Activated CD4-positive, alpha-beta T cell treated with anti-CD3 and anti-CD28 coated beads for 36 hours (primary cell): ENCODE results near the gene MEGF9. TPM values are rescaled to one million over a fixed set of nuclear protein-coding genes. Genes with fewer than 3 reads are reported as not detected.

Experiments used
- ATAC-seq: fragments of 200-7000 bp; cut with Tn5 transposase; one replicate; pipeline ENCODE4 v1.10.0; 2021; ENCODE audit warnings: mild to moderate bottlenecking, moderate library complexity
- CTCF ChIA-PET: fragments of 350-600 bp; sonication (Branson Sonifier 250); formaldehyde crosslinking; loops from one replicate; lab custom pipeline; 2021; ENCODE audit warnings: antibody characterized with exemption; lab: Charles Lee
- POLR2A ChIA-PET: fragments of 350-600 bp; sonication (Branson Sonifier 250); formaldehyde crosslinking; loops from one replicate; lab custom pipeline; 2021; ENCODE audit warnings: antibody characterized with exemption, inconsistent platforms; lab: Charles Lee
- DNase-seq: peaks from one replicate; pipeline ENCODE4 v3.0.0-alpha.2; 2020
- H3K27ac Mint-ChIP-seq: one replicate; pipeline ENCODE4 v1.8.0; 2021; ENCODE audit warnings: mixed read lengths
- H3K27me3 Mint-ChIP-seq: one replicate; pipeline ENCODE4 v1.8.0; 2021; ENCODE audit warnings: mixed read lengths
- H3K36me3 Mint-ChIP-seq: one replicate; pipeline ENCODE4 v1.8.0; 2021; ENCODE audit warnings: low read depth, mixed read lengths
- H3K4me1 Mint-ChIP-seq: one replicate; pipeline ENCODE4 v1.8.0; 2021; ENCODE audit warnings: mixed read lengths
- H3K4me3 Mint-ChIP-seq: one replicate; pipeline ENCODE4 v1.8.0; 2021; ENCODE audit warnings: mild to moderate bottlenecking, moderate library complexity, mixed read lengths
- H3K9me3 Mint-ChIP-seq: one replicate; pipeline ENCODE4 v1.8.0; 2021; ENCODE audit warnings: low read depth, mixed read lengths
- intact Hi-C, 2 experiments: fragments of 100-400 bp; cut with DNase I in 1 of 2; cut with micrococcal nuclease in 1 of 2; formaldehyde crosslinking; loops; one replicate each; pipeline versions ENCODE4 v1.14.2 to v1.15.1; 2022 to 2024; cut with DNase I, micrococcal nuclease
- total RNA-seq, 2 experiments: library from RNA; stranded (reverse); gene quantifications; one replicate each; pipeline ENCODE4 v1.2.3, GENCODE V29; 2021

Gene MEGF9
- total RNA-seq, 2 experiments from 2014 or later: 3.3 to 3.6 TPM

GRCh38 chr9:120705174-120705573 lies 9.1 kb downstream of the MEGF9 start:
- POLR2A ChIA-PET: no interaction called here
- no peak for DNase-seq
- ATAC-seq: no peak
- Mint-ChIP-seq H3K4me1 (peaks cover 6% of the 10 kb centered on the region), H3K27me3 (no peaks in the 10 kb centered on the region), H3K9me3 (no peaks in the 10 kb centered on the region), H3K27ac (no peak overlapping the region), H3K4me3 (no peak overlapping the region), H3K36me3 (no peaks in the 10 kb centered on the region)
- CTCF ChIA-PET: no interaction called here
- intact Hi-C loops: no loop called here

- DNase-seq (no peak), ATAC-seq (no peak)
- H3K9me3 Mint-ChIP-seq: no peaks in the 10 kb centered on the region
- no peaks in the 10 kb centered on the region for H3K36me3 Mint-ChIP-seq
- intact Hi-C loops: no loop called here
- no peak overlapping the region for H3K27ac Mint-ChIP-seq
- peaks cover 7% of the 10 kb centered on the region for H3K4me1 Mint-ChIP-seq
- no peak overlapping the region for H3K4me3 Mint-ChIP-seq
- H3K27me3 Mint-ChIP-seq: no peaks in the 10 kb centered on the region
- ChIA-PET CTCF (interaction anchor here (0.6 to 1.6 kb wide), 3 partner anchors 11 to 40 kb away, joined by 3 to 5 read pairs (median 3); no protein-coding TSS in a partner anchor), POLR2A (no interaction called here)
Observed at GRCh38 chr9:120702075-120702474, 12.2 kb downstream of the MEGF9 start.

- ATAC-seq (no peak), DNase-seq (no peak)
- H3K36me3 Mint-ChIP-seq: no peaks in the 10 kb centered on the region
- no peaks in the 10 kb centered on the region for H3K27me3 Mint-ChIP-seq
- POLR2A ChIA-PET: no interaction called here
- H3K4me1 Mint-ChIP-seq: peaks cover 11% of the 10 kb centered on the region
- intact Hi-C loops: no loop called here
- H3K4me3 Mint-ChIP-seq: no peak overlapping the region
- H3K9me3 Mint-ChIP-seq: no peaks in the 10 kb centered on the region
- CTCF ChIA-PET: interaction anchor here (1.6 kb wide), 1 partner anchor 12 kb away, joined by 5 read pairs; no protein-coding TSS in a partner anchor
- H3K27ac Mint-ChIP-seq: no peak overlapping the region
Observed at GRCh38 chr9:120701248-120701647, 13.0 kb downstream of the MEGF9 start.

- H3K4me1 Mint-ChIP-seq: peaks cover 22% of the 10 kb centered on the region
- no peak for ATAC-seq
Observed at GRCh38 chr9:120698766-120699165, 15.5 kb downstream of the MEGF9 start.

GRCh38 chr9:120697448-120697847 lies 16.8 kb downstream of the MEGF9 start:
- ATAC-seq (no peak), DNase-seq (no peak)
- no peaks in the 10 kb centered on the region for H3K9me3 Mint-ChIP-seq
- H3K27me3 Mint-ChIP-seq: no peaks in the 10 kb centered on the region
- ChIA-PET POLR2A (no interaction called here), CTCF (interaction anchor here (1.7 kb wide), 1 partner anchor 14 kb away, joined by 6 read pairs; no protein-coding TSS in a partner anchor)
- intact Hi-C loops: no loop called here
- no peak overlapping the region for H3K4me3 Mint-ChIP-seq
- no peak overlapping the region for H3K27ac Mint-ChIP-seq
- peaks cover 32% of the 10 kb centered on the region for H3K4me1 Mint-ChIP-seq
- no peaks in the 10 kb centered on the region for H3K36me3 Mint-ChIP-seq

More at GRCh38 chr9:120698766-120699165, 15.5 kb downstream of the MEGF9 start:
- Mint-ChIP-seq H3K27ac (no peak overlapping the region), H3K4me3 (no peak overlapping the region), H3K36me3 (no peaks in the 10 kb centered on the region), H3K9me3 (no peaks in the 10 kb centered on the region), H3K27me3 (no peaks in the 10 kb centered on the region)
- CTCF ChIA-PET: no interaction called here
- no peak for DNase-seq
- POLR2A ChIA-PET: no interaction called here
- intact Hi-C loops: no loop called here

GRCh38 chr9:120696551-120697230 lies 17.6 kb downstream of the MEGF9 start:
- Mint-ChIP-seq H3K36me3 (no peaks in the 10 kb centered on the region), H3K27ac (no peak overlapping the region), H3K9me3 (no peaks in the 10 kb centered on the region), H3K4me1 (peaks cover 33% of the 10 kb centered on the region), H3K27me3 (no peaks in the 10 kb centered on the region), H3K4me3 (no peak overlapping the region)
- POLR2A ChIA-PET: no interaction called here
- CTCF ChIA-PET: interaction anchor here (1.7 kb wide), 1 partner anchor 15 kb away, joined by 6 read pairs; no protein-coding TSS in a partner anchor
- intact Hi-C loops: no loop called here
- ATAC-seq (no peak), DNase-seq (no peak)

- DNase-seq: no peak
- peak; percentile 79 for ATAC-seq
- Mint-ChIP-seq H3K4me1 (peaks cover 33% of the 10 kb centered on the region), H3K9me3 (no peaks in the 10 kb centered on the region), H3K27me3 (no peaks in the 10 kb centered on the region), H3K27ac (no peak overlapping the region), H3K4me3 (no peak overlapping the region), H3K36me3 (no peaks in the 10 kb centered on the region)
- intact Hi-C loops: no loop called here
- CTCF ChIA-PET: interaction anchor here (0.6 to 0.8 kb wide), 2 partner anchors 26 to 75 kb away, joined by 3 to 4 read pairs; no protein-coding TSS in a partner anchor
- POLR2A ChIA-PET: no interaction called here
Observed at GRCh38 chr9:120694559-120694958, 19.7 kb downstream of the MEGF9 start.

GRCh38 chr9:120693700-120694008 lies 20.6 kb downstream of the MEGF9 start:
- no peak for DNase-seq
- peaks cover 33% of the 10 kb centered on the region for H3K4me1 Mint-ChIP-seq
- H3K9me3 Mint-ChIP-seq: no peaks in the 10 kb centered on the region
- CTCF ChIA-PET: no interaction called here
- intact Hi-C loops: no loop called here
- no peak overlapping the region for H3K27ac Mint-ChIP-seq
- no peak for ATAC-seq
- H3K36me3 Mint-ChIP-seq: no peaks in the 10 kb centered on the region
- no peaks in the 10 kb centered on the region for H3K27me3 Mint-ChIP-seq
- POLR2A ChIA-PET: no interaction called here
- H3K4me3 Mint-ChIP-seq: no peak overlapping the region

- ATAC-seq: peak; percentile 40
- Mint-ChIP-seq H3K9me3 (no peaks in the 10 kb centered on the region), H3K4me1 (peaks cover 33% of the 10 kb centered on the region), H3K4me3 (no peak overlapping the region), H3K36me3 (no peaks in the 10 kb centered on the region), H3K27ac (no peak overlapping the region), H3K27me3 (no peaks in the 10 kb centered on the region)
- no peak for DNase-seq
- intact Hi-C loops: no loop called here
- POLR2A ChIA-PET: no interaction called here
- CTCF ChIA-PET: no interaction called here
Observed at GRCh38 chr9:120692901-120693699, 21.2 kb downstream of the MEGF9 start.

GRCh38 chr9:120690372-120690771 lies 23.9 kb downstream of the MEGF9 start:
- ATAC-seq: no peak

GRCh38 chr9:120689860-120690259 lies 24.4 kb downstream of the MEGF9 start:
- Mint-ChIP-seq H3K4me3 (no peak overlapping the region), H3K9me3 (no peaks in the 10 kb centered on the region), H3K27ac (no peak overlapping the region), H3K36me3 (no peaks in the 10 kb centered on the region), H3K27me3 (no peaks in the 10 kb centered on the region), H3K4me1 (peaks cover 22% of the 10 kb centered on the region)
- ATAC-seq (no peak), DNase-seq (no peak)
- CTCF ChIA-PET: interaction anchor here (0.6 kb wide), 1 partner anchor 1756 kb away, joined by 3 read pairs; no protein-coding TSS in a partner anchor
- intact Hi-C loops: no loop called here
- POLR2A ChIA-PET: no interaction called here

More at GRCh38 chr9:120690372-120690771, 23.9 kb downstream of the MEGF9 start:
- DNase-seq: no peak
- Mint-ChIP-seq H3K4me1 (peaks cover 24% of the 10 kb centered on the region), H3K9me3 (no peaks in the 10 kb centered on the region), H3K27ac (no peak overlapping the region), H3K36me3 (no peaks in the 10 kb centered on the region), H3K27me3 (no peaks in the 10 kb centered on the region), H3K4me3 (no peak overlapping the region)
- ChIA-PET CTCF (interaction anchor here (0.6 kb wide), 1 partner anchor 1755 kb away, joined by 3 read pairs; no protein-coding TSS in a partner anchor), POLR2A (no interaction called here)
- intact Hi-C loops: no loop called here
